ENCODE measurements around the gene RND1.

- TF ChIP-seq, protein P1, sequence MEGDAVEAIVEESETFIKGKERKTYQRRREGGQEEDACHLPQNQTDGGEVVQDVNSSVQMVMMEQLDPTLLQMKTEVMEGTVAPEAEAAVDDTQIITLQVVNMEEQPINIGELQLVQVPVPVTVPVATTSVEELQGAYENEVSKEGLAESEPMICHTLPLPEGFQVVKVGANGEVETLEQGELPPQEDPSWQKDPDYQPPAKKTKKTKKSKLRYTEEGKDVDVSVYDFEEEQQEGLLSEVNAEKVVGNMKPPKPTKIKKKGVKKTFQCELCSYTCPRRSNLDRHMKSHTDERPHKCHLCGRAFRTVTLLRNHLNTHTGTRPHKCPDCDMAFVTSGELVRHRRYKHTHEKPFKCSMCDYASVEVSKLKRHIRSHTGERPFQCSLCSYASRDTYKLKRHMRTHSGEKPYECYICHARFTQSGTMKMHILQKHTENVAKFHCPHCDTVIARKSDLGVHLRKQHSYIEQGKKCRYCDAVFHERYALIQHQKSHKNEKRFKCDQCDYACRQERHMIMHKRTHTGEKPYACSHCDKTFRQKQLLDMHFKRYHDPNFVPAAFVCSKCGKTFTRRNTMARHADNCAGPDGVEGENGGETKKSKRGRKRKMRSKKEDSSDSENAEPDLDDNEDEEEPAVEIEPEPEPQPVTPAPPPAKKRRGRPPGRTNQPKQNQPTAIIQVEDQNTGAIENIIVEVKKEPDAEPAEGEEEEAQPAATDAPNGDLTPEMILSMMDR (IDR thresholded peaks at IDR 0.05): no peak
- no peak for TF ChIP-seq POLR2A (IDR thresholded peaks at IDR 0.05)
Measured at GRCh38 chr12:48907245-48907644, 41.6 kb upstream of the RND1 start.

Measured in lower leg skin (tissue), 3 donors.